ENCODE measurements around the gene DACT3. TPM values are rescaled to one million over a fixed set of nuclear protein-coding genes. Genes with fewer than 3 reads are reported as not detected.

DACT3 gene
- total RNA-seq, 1 donor from 2014 or later = 2.6 TPM

GRCh38 chr19:46609511-46610412 lies 51.2 kb downstream of the DACT3 start:
- Mint-ChIP-seq H3K9me3 (ENCODE audit: low read depth) (no peaks in the 10 kb centered on the region), H3K27me3 (peaks cover 3% of the 10 kb centered on the region), H3K4me3 (ENCODE audit: low read depth) (no peak overlapping the region), H3K4me1 (ENCODE audit: low read depth) (peaks cover 8% of the 10 kb centered on the region), H3K27ac (peak overlapping the region; percentile 67), H3K36me3 (ENCODE audit: insufficient read depth) (peaks cover 16% of the 10 kb centered on the region)
- no peak for TF ChIP-seq CTCF (IDR thresholded peaks at IDR 0.05; ENCODE audit: unreplicated experiment)
- DNase-seq (ENCODE audit: low spot score, unreplicated experiment) = no peak

GRCh38 chr19:46608581-46609345 lies 52.2 kb downstream of the DACT3 start:
- Mint-ChIP-seq H3K4me3 (ENCODE audit: low read depth) (no peak overlapping the region), H3K36me3 (ENCODE audit: insufficient read depth) (peaks cover 16% of the 10 kb centered on the region)

GRCh38 chr19:46608178-46608577 lies 52.8 kb downstream of the DACT3 start:
- Mint-ChIP-seq H3K27ac (no peak overlapping the region), H3K36me3 (ENCODE audit: insufficient read depth) (peaks cover 16% of the 10 kb centered on the region), H3K9me3 (ENCODE audit: low read depth) (no peaks in the 10 kb centered on the region), H3K4me1 (ENCODE audit: low read depth) (peaks cover 19% of the 10 kb centered on the region), H3K27me3 (no peaks in the 10 kb centered on the region), H3K4me3 (ENCODE audit: low read depth) (no peak overlapping the region)
- no peak for DNase-seq (ENCODE audit: low spot score, unreplicated experiment)
- TF ChIP-seq CTCF (IDR thresholded peaks at IDR 0.05; ENCODE audit: unreplicated experiment) = no peak

More at GRCh38 chr19:46608581-46609345, 52.2 kb downstream of the DACT3 start:
- H3K4me1 Mint-ChIP-seq (ENCODE audit: low read depth) = peaks cover 13% of the 10 kb centered on the region
- no peak for TF ChIP-seq CTCF (IDR thresholded peaks at IDR 0.05; ENCODE audit: unreplicated experiment)
- H3K27ac Mint-ChIP-seq = peak overlapping the region; percentile 38
- no peak for DNase-seq (ENCODE audit: low spot score, unreplicated experiment)
- no peaks in the 10 kb centered on the region for H3K9me3 Mint-ChIP-seq (ENCODE audit: low read depth)
- no peaks in the 10 kb centered on the region for H3K27me3 Mint-ChIP-seq

- Mint-ChIP-seq H3K36me3 (ENCODE audit: insufficient read depth) (peaks cover 16% of the 10 kb centered on the region), H3K9me3 (ENCODE audit: low read depth) (no peaks in the 10 kb centered on the region), H3K27me3 (no peaks in the 10 kb centered on the region), H3K27ac (no peak overlapping the region), H3K4me1 (ENCODE audit: low read depth) (peaks cover 27% of the 10 kb centered on the region), H3K4me3 (ENCODE audit: low read depth) (no peak overlapping the region)
- TF ChIP-seq CTCF (IDR thresholded peaks at IDR 0.05; ENCODE audit: unreplicated experiment) = no peak
- DNase-seq (ENCODE audit: low spot score, unreplicated experiment) = no peak
Observed at GRCh38 chr19:46607448-46607841, 53.5 kb downstream of the DACT3 start.

- peaks cover 16% of the 10 kb centered on the region for H3K36me3 Mint-ChIP-seq (ENCODE audit: insufficient read depth)
- peak overlapping the region; percentile 8 for H3K27ac Mint-ChIP-seq
- no peak for DNase-seq (ENCODE audit: low spot score, unreplicated experiment)
- H3K4me3 Mint-ChIP-seq (ENCODE audit: low read depth) = no peak overlapping the region
- H3K4me1 Mint-ChIP-seq (ENCODE audit: low read depth) = peaks cover 32% of the 10 kb centered on the region
- H3K27me3 Mint-ChIP-seq = no peaks in the 10 kb centered on the region
- no peaks in the 10 kb centered on the region for H3K9me3 Mint-ChIP-seq (ENCODE audit: low read depth)
- TF ChIP-seq CTCF (IDR thresholded peaks at IDR 0.05; ENCODE audit: unreplicated experiment) = no peak
Observed at GRCh38 chr19:46606681-46607447, 54.1 kb downstream of the DACT3 start.

Data from progenitor cell of endocrine pancreas (in vitro differentiated cells).